ENCODE results near the gene MORN4.

GRCh38 chr10:97590082-97590747 lies 43.1 kb downstream of the MORN4 start:
- no peak for TF ChIP-seq POLR2A (IDR thresholded peaks at IDR 0.05; ENCODE audit: low read length)
- no peak for TF ChIP-seq GATA1 (IDR thresholded peaks at IDR 0.05; ENCODE audit: low read depth, low read length)
